ENCODE data around the gene DPP9.
"Not testable (repeated sequence)": the region's sequence is repeated elsewhere in the genome, so short reads cannot be mapped to it uniquely, and the experiment has no call there.

Gene DPP9

DNA sequence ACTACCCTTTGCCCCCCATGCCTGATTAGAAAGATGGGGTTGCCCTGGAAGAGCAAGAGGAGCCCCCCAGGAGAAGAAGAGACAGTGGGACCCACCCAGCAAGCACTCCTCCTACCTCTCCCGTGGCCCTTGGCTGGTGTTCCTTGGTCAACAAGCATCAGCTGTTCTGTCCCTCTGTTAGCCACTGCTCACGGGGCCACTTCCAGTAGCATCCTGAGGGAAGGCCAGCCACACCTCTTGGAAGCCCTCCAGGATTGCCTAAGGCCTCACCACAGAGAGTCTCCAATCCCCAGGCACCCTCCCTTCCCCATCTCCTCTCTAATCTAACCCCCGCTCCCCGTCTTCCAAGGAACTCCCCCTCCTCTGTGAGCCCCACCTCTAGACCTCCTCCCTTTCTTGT, 15.1 kb upstream of the DPP9 start:
- DNase-seq: no peak

- DNase-seq: no peak
Observed at GRCh38 chr19:4737955-4738600, 14.4 kb upstream of the DPP9 start.

DNA sequence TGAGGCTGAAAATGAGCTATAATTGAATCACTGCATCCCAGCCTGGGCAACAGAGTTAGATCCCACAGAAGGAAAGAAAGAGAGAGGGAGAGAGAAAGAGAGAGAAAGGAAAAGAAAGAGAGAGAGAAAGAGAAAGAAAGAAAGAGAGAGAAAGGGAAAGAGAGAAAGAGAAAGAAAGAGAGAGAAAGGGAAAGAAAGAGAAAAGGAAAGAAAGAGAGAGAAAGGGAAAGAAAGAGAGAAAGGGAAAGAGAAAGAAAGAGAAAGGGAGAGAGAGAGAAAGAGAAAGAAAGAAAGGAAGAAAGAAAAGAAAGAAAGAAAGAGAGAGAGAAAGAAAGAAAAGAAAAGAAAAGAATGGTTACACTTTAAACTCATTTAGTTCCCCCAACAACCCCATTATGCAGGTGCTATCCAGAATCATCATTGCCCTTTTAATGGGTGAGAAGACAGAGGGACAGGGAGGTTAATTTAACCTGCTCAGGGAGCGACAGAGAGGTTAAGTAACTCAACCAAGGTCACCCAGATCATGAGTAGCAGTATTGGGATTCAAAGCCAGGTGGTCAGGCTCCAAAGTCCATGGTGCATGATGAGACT, 10.2 kb upstream of the DPP9 start:
- DNase-seq: no peak

DNA sequence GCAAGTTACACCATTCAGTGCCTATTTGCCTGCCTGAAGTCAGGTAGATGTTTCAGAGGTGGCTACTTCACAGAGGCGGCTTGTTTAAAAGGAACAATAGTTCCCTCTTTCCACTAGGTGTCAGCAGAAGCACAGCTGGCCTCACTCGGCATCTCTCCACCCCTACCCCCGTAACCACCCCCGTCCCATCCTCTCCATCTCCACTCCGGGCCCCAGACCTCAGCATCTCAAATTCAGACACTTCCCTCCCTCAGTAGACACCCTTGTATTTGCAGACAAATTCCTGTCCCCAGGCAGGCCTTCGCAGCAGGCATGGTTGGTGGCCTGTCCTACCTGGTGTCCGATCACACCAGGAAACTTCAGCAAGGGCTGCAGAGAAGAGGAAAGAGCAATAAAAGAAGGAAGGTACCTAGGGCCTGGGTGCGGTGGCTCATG, 9.1 kb upstream of the DPP9 start:
- peak; percentile 64 for DNase-seq

GRCh38 chr19:4730740-4731171, 7.1 kb upstream of the DPP9 start:
- no peak for DNase-seq

DNA sequence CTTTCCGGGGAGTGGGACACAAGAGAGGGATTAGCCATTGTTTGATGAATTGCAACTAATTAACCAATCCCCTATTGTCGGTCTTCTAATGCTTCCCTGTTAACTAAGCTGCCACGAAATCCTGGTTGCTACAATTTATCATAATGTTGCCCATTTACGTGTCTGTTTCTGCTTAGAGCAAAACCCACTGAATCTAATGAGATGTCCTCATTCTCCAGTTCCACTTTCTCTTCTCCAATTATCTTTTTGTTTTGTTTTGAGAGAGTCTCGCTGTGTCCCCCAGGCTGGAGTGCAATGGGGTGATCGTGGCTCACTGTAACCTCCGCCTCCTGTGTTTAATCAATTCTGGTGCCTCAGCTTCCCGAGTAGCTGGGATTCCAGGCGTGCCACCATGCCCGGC, 5.2 kb upstream of the DPP9 start:
- DNase-seq: no peak

DNA sequence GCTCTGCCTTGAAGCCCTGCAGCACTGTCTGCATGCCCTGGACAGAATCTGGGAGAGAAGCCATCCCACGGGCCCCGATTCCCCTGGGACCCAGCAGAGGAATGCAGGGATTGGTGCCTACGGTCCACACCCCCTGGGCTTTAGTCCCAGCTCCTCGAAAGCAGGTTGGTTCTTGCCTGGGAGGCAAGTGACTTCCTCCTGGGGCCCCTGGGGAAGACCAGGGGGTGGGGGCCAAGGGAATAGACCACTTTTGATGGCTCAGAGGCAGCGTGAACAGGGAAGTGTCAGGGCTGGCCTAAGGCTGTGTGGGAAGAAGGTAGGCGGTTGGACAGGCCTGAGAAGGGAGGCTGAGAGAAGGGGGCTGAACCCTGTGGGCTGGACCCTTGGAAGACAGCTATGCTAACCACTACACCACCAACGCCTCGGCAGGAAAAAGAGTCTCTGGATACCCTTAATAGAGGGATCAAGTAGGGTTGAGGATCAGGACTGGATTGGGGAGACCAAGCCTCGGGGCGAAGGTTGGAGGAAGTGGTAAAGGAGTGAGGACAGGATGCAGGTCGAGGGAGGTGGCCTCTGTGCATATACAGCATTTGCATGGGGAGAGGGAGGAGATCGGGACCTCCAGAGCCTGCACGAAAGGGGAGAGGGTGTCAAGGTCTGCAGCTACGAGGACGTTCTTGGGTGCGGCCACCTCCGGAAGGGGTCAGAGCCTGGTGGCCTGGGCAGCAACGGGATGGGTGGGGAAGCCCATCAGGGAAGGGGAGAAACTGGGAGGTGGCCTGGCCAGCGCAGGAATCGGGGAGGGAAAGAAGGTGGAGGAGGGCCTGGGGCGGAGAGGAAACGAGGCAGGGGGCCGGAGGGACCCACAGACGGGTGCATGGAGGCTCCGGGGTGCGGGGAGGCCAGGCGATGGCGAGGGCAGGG, 709 bp downstream of the DPP9 start:
- DNase-seq: peak; percentile 53

- no peak for DNase-seq
Observed at GRCh38 chr19:4721196-4721595, 2.4 kb downstream of the DPP9 start.

DNA sequence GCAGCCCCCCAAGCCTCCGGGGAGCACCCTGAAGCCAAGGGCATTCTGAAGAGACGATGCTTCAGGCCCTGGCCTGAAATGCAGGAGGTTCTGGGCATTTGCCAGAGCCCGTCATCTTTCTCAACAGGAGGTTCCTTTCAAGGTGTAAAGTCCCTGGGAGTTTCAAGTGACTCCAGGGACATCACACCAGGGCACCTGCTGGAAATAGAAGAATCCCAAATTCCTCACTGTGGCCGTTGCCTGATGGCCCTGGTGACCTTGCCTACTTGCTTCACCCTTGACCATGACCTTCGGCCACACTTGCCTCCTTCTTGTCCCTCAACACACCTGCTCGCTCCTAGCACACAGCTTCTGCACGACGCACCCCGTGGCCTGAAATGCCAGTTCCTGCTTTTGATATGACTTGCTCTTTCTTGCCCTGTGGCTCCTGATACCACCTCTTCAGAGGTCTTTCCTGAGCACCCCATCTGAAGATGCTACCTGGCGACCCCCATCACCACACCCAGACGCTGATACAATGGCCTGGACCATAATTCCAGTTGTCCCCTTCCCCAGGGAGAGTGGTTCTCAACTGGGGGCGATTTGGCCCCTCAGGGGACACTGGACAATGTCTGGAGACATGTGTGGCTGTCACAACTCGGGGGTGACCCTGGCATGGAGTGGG, 3.5 kb downstream of the DPP9 start:
- DNase-seq: no peak

DNA sequence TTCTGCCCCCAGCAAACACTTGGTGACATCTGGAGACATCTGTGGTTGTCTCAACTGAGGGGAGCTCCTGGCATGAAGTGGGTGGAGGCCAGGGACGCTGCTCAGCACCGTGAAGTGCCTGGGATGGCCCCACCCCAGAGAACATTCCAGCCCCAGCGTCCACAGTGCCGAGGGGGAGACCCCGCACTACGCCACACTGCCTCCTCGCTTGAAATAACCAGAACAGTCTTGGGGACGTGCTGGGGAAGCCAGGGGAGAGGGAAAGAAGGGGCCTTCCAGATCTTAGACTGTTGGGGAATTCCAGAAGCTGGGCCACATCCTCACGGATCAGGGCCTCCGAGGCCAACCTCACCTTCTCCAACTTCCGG, 4.2 kb downstream of the DPP9 start:
- no peak for DNase-seq

- DNase-seq: no peak
Observed at GRCh38 chr19:4717966-4718701, 5.5 kb downstream of the DPP9 start.

GRCh38 chr19:4717191-4717965, 6.3 kb downstream of the DPP9 start:
- no peak for DNase-seq

DNA sequence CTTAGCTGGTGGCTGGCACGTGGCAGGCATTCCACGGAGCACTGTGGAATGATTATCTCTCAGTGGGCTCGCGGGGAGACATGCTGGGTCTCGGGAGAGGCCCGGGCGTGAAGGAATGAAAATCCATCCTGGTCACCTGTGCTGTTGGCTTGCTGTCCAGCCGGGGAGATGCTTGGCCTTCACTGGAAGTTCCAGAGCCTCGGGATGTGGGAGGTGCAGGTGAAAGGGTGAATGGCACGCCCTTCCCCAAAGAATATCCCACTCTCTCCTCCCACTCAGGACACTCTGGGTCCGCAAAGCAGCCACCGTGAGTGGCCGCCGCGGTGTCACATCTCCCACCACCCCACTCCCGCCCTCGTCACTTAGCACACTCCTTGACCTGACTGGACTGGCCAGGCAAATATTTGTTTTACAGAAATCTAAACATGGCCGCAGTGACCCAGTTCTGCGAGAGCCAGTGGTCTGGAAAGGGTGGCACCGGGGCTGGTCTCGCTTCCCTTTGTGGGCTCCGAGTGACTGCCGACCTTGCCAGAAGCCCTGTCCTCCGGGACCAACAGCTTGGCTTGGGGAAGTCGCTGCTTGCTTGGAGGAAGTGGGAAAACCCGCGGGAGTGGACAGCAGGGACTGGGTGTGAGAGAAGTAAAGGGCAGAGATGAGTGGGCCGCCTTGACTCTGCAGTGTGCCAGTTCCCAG, 8.0 kb downstream of the DPP9 start:
- DNase-seq: no peak

DNA sequence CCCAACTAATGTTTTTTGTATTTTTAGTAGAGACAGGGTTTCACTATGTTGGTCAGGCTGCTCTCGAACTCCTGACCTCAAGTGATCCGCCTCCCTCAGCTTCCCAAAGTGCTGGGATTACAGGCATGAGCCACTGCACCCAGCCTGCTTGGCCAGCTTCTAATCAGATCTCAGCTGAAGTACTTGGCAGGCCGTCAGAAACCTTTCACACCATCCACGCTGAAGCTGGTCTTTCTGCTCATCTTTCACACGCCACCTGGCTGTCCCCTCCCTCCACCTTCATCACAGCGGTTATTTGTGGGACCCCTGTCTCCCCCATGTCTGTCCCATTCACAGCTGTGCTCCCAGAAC, 8.5 kb downstream of the DPP9 start:
- DNase-seq: not testable (repeated sequence)

- no peak for DNase-seq
Observed at GRCh38 chr19:4714016-4714415, 9.6 kb downstream of the DPP9 start.

DNA sequence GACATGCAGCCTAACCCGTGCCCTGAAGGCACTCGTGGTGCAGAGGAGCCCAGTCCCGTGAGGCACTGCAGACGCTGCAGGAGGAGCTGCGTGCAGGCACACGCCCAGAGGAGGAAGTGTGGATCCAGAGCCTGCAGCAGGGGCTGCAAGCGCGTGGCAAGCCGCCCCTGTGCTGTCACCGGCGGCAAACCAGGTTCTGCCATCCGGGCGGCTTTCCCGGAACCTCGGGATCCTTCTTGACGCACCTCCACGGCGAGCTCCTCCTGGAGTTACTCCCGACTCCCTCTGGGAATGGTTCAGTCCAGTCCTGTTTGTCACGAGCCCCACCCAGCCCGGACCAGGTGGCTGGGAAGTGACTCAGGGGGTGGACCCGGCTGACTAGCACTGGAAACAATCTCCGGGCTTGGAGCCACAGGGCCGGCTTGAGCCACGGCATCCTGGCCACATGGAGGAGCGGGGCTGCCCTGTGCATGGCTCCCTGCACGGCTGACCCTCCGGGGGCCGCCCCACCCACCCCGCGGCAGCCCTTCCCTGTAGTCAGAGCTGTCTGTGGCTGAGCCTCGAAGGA, 10.2 kb downstream of the DPP9 start:
- DNase-seq: peak; percentile 73

DNA sequence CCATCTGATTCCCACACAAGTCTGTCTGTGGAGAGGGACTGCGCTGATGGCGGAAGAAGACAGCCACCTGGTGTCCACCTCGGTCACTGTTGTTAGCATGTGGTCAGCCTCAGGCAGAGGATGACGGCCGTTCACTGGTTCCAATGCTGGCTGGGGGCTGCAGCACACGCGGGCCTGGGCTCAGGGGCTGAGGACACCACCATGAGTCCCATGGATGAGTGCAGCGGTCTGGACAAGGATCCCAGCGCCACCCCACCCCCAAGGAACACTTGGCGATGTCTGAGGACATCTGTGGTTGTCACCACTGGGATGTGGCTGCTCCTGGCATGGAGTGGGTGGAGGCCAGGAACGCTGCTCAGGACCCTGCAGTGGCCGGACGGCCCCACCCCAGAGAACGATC, 10.9 kb downstream of the DPP9 start:
- DNase-seq: no peak

- no peak for DNase-seq
Observed at GRCh38 chr19:4711211-4711610, 12.4 kb downstream of the DPP9 start.

- DNase-seq: no peak
Observed at GRCh38 chr19:4710281-4710600, 13.4 kb downstream of the DPP9 start.

DNA sequence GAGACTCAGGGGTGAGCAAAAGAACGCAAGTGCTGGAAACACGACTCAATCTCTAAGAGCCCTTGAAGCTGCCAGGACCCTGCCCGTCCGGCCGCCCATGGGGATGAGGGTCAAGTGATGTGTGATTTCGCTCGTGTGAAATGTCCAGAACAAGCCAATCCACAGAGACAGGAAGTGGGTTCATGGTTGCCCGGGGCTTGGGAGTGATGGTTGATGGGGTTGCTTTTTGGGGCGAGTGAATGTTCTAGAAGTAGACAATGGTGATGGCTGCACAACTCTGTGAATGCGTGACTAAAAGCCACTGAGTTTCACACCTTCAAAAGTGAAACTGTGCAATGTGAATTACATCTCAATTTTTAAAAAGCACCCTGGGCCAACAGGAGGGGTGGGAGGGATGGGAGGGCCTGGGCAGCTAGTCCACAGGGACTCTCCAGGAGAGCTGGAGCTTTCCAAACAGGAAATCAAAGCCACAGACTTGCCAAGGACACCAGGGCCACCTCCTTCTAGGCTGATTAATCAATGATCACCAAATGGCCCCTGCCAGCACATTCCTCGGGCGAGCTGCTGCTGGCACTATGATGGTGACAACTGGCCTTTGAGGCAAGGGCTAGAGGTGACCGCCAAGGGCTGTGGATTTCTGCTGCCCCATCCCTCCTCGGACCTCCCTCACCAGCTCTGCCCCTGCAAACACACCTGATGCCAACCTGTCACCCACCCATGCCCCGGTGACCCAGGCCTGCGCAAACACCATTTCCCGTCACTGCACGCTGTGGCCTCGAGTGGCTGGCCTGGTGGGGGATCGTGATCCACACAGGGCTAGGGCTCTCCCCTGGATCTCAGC, 14.0 kb downstream of the DPP9 start:
- DNase-seq: no peak
